GOT3 (cell line): Measurements from ENCODE around the gene UBE3B.

Experiments
- DNase-seq: peaks from one replicate; lab custom pipeline; 2025; ENCODE audit warnings: mixed read lengths; lab: John Stamatoyannopoulos, UW

UBE3B gene

GRCh38 chr12:109448707-109449390 lies 28.6 kb upstream of the UBE3B start:
- DNase-seq = no peak

- DNase-seq = no peak
Measured at GRCh38 chr12:109449845-109450532, 27.4 kb upstream of the UBE3B start.

GRCh38 chr12:109450980-109451379 lies 26.5 kb upstream of the UBE3B start:
- DNase-seq = no peak

- DNase-seq = no peak
Measured at GRCh38 chr12:109451400-109451799, 26.0 kb upstream of the UBE3B start.

- DNase-seq = no peak
Measured at GRCh38 chr12:109452489-109452888, 24.9 kb upstream of the UBE3B start.

GRCh38 chr12:109455706-109456105 lies 21.7 kb upstream of the UBE3B start:
- no peak for DNase-seq

GRCh38 chr12:109458086-109458485 lies 19.3 kb upstream of the UBE3B start:
- no peak for DNase-seq

GRCh38 chr12:109458771-109459208 lies 18.6 kb upstream of the UBE3B start:
- DNase-seq = no peak

- no peak for DNase-seq
Measured at GRCh38 chr12:109459247-109459646, 18.2 kb upstream of the UBE3B start.

- no peak for DNase-seq
Measured at GRCh38 chr12:109460538-109460937, 16.9 kb upstream of the UBE3B start.

GRCh38 chr12:109461049-109461845 lies 16.2 kb upstream of the UBE3B start:
- no peak for DNase-seq

- peak; percentile 9 for DNase-seq
Measured at GRCh38 chr12:109461846-109462756, 15.3 kb upstream of the UBE3B start.

- no peak for DNase-seq
Measured at GRCh38 chr12:109462868-109463692, 14.4 kb upstream of the UBE3B start.

- no peak for DNase-seq
Measured at GRCh38 chr12:109463756-109464155, 13.7 kb upstream of the UBE3B start.

GRCh38 chr12:109464642-109465351 lies 12.6 kb upstream of the UBE3B start:
- no peak for DNase-seq

- DNase-seq = no peak
Measured at GRCh38 chr12:109466305-109466704, 11.1 kb upstream of the UBE3B start.

- no peak for DNase-seq
Measured at GRCh38 chr12:109466821-109467220, 10.6 kb upstream of the UBE3B start.

GRCh38 chr12:109467978-109468676 lies 9.3 kb upstream of the UBE3B start:
- DNase-seq = no peak

- DNase-seq = no peak
Measured at GRCh38 chr12:109469517-109469916, 7.9 kb upstream of the UBE3B start.

GRCh38 chr12:109473006-109473405 lies 4.4 kb upstream of the UBE3B start:
- no peak for DNase-seq
